H1 (cell line): ENCODE data around the gene DAPK2. TPM values are rescaled to one million over a fixed set of nuclear protein-coding genes. Genes with fewer than 3 reads are reported as not detected.

ENCODE experiments used
- ATF3 ChIP-seq: IDR thresholded peaks from 2 replicates; pipeline ENCODE4 v1.6.1; 2011; ENCODE audit warnings: low read depth, mild to moderate bottlenecking, low read length; ENCODE audit not compliant: insufficient read depth
- CHD2 ChIP-seq: IDR thresholded peaks from 2 replicates; pipeline ENCODE4 v1.6.1; 2012; ENCODE audit warnings: low read length, improper control_type of control experiment
- CHD7 ChIP-seq: fragments of 300-600 bp; sonication (generic); IDR thresholded peaks from 2 replicates; pipeline ENCODE4 v1.7.1; 2012; ENCODE audit warnings: low read length, moderate library complexity, mild to moderate bottlenecking, inconsistent platforms; ENCODE audit not compliant: insufficient replicate concordance
- CTBP2 ChIP-seq: IDR thresholded peaks from 2 replicates; pipeline ENCODE4 v1.7.0; 2011; ENCODE audit warnings: borderline replicate concordance, mild to moderate bottlenecking, moderate library complexity, mixed read lengths, low read length; ENCODE audit not compliant: insufficient read depth, insufficient read length
- CTCF ChIP-seq, 3 experiments: IDR thresholded peaks; 1 replicate in 2 of 3; 2 replicates in 1 of 3; pipeline versions ENCODE4 v1.5.1 to v1.6.1; 2011; ENCODE audit warnings: low read length in 3 of 3, mild to moderate bottlenecking in 3 of 3, inconsistent platforms in 2 of 3, low read depth in 1 of 3, moderate library complexity in 1 of 3; ENCODE audit not compliant: insufficient read depth in 1 of 3; ENCODE audit errors: control extremely low read depth in 1 of 3
- PHF8 ChIP-seq: fragments of 200-600 bp; sonication (generic); conservative IDR thresholded peaks from 2 replicates; pipeline ENCODE4 v1.7.1; 2012; ENCODE audit warnings: low read depth, mild to moderate bottlenecking, inconsistent platforms, low read length, moderate library complexity
- POLR2AphosphoS5 ChIP-seq: IDR thresholded peaks from 2 replicates; pipeline ENCODE4 v1.6.1; 2011; ENCODE audit warnings: low read depth, low read length
- SP2 ChIP-seq: IDR thresholded peaks from 2 replicates; pipeline ENCODE4 v1.6.1; 2012; ENCODE audit warnings: mild to moderate bottlenecking, low read length, inconsistent platforms
- YY1 ChIP-seq: IDR thresholded peaks from 2 replicates; pipeline ENCODE4 v1.6.1; 2011; ENCODE audit warnings: low read depth, mild to moderate bottlenecking, low read length
- polyA plus RNA-seq, 7 experiments: library from polyadenylated mRNA; depleted of rRNA in 3 of 7; stranded (reverse) in 5 of 7; unstranded in 2 of 7; fragments of >200 nt in 5 of 7; fragments of 200-250 nt in 2 of 7; gene quantifications; 1 replicate in 5 of 7; 2 replicates in 1 of 7; 4 replicates in 1 of 7; pipeline versions ENCODE4 v1.2.1 to v1.2.3, GENCODE V29; 2011 to 2013; ENCODE audit warnings: missing spikeins in 2 of 7, mixed read lengths in 2 of 7
- total RNA-seq: library from RNA; stranded (reverse); fragmentation: NEBNext Ultra II Directional; extraction: Animal tissue kit (Norgen Biotek cat#: 25700); gene quantifications from 2 replicates; pipeline ENCODE4 v1.2.1, GENCODE V29; 2021

DAPK2 gene
- total and polyA plus RNA-seq, 2 of the 8 experiments (the other 6 are each of a cell fraction or from before 2014, with no cell fraction given): 1.8 to 2.9 TPM

GRCh38 chr15:63890617-63891016 lies 155.7 kb downstream of the DAPK2 start (continued):
- TF ChIP-seq CHD7: no peak
- TF ChIP-seq CTBP2: no peak
- TF ChIP-seq ATF3: no peak
- no peak for TF ChIP-seq POLR2AphosphoS5
- no peak for TF ChIP-seq CTCF (IDR thresholded peaks at IDR 0.05; ENCODE audit: control extremely low read depth in 1 of 3, insufficient read depth in 1 of 3, low read depth in 1 of 3, low read length in 3 of 3)
- no peak for TF ChIP-seq PHF8
- no peak for TF ChIP-seq SP2
- no peak for TF ChIP-seq YY1
- TF ChIP-seq CHD2: no peak
- TF ChIP-seq, all 59 proteins: peak for 0
